Measurements from ENCODE around the gene ZRANB1.
"Not testable (repeated sequence)": the region's sequence is repeated elsewhere in the genome, so short reads cannot be mapped to it uniquely, and the experiment has no call there.

The ZRANB1 gene

GRCh38 chr10:124913167-124913566 lies 28.8 kb upstream of the ZRANB1 start:
- no peak overlapping the region for H3K4me3 ChIP-seq (ENCODE audit: low read depth, low read length)
- no peak for TF ChIP-seq CTCF (conservative IDR thresholded peaks at IDR 0.05; ENCODE audit: low read depth, low read length)
- DNase-seq (ENCODE audit: low read depth), result no peak

- not testable (repeated sequence) for H3K4me3 ChIP-seq (ENCODE audit: low read depth, low read length); DNase-seq (ENCODE audit: low read depth)
These were observed 27.5 kb upstream of the ZRANB1 start for GRCh38 chr10:124914398-124914797.

GRCh38 chr10:124916098-124916584 lies 25.8 kb upstream of the ZRANB1 start:
- TF ChIP-seq CTCF (conservative IDR thresholded peaks at IDR 0.05; ENCODE audit: low read depth, low read length), result no peak
- H3K4me3 ChIP-seq (ENCODE audit: low read depth, low read length), result peak overlapping the region; percentile 89
- peak; percentile 41 for DNase-seq (ENCODE audit: low read depth)

GRCh38 chr10:124916585-124917427 lies 25.1 kb upstream of the ZRANB1 start:
- DNase-seq (ENCODE audit: low read depth), result peak; percentile 97
- no peak for TF ChIP-seq CTCF (conservative IDR thresholded peaks at IDR 0.05; ENCODE audit: low read depth, low read length)
- peak overlapping the region; percentile 89 for H3K4me3 ChIP-seq (ENCODE audit: low read depth, low read length)

- TF ChIP-seq CTCF (conservative IDR thresholded peaks at IDR 0.05; ENCODE audit: low read depth, low read length), result no peak
These were observed 24.3 kb upstream of the ZRANB1 start for GRCh38 chr10:124917428-124918190.

GRCh38 chr10:124918191-124918830 lies 23.6 kb upstream of the ZRANB1 start:
- H3K4me3 ChIP-seq (ENCODE audit: low read depth, low read length), result peak overlapping the region; percentile 89
- TF ChIP-seq CTCF (conservative IDR thresholded peaks at IDR 0.05; ENCODE audit: low read depth, low read length), result peak; percentile 1
- peak; percentile 50 for DNase-seq (ENCODE audit: low read depth)

More at GRCh38 chr10:124917428-124918190, 24.3 kb upstream of the ZRANB1 start:
- H3K4me3 ChIP-seq (ENCODE audit: low read depth, low read length), result peak overlapping the region; percentile 89
- DNase-seq (ENCODE audit: low read depth), result peak; percentile 63

GRCh38 chr10:124918906-124919305 lies 23.0 kb upstream of the ZRANB1 start:
- peak overlapping the region; percentile 89 for H3K4me3 ChIP-seq (ENCODE audit: low read depth, low read length)
- DNase-seq (ENCODE audit: low read depth), result peak; percentile 26
- no peak for TF ChIP-seq CTCF (conservative IDR thresholded peaks at IDR 0.05; ENCODE audit: low read depth, low read length)
